GM19193 (cell line): ENCODE measurements around the gene RAPGEF6.

Experiments used
- POLR2A ChIP-seq: IDR thresholded peaks from 4 replicates; pipeline ENCODE4 v1.6.1; 2011; ENCODE audit not compliant: insufficient read depth, insufficient read length; ENCODE audit errors: extremely low read depth

Gene RAPGEF6

DNA sequence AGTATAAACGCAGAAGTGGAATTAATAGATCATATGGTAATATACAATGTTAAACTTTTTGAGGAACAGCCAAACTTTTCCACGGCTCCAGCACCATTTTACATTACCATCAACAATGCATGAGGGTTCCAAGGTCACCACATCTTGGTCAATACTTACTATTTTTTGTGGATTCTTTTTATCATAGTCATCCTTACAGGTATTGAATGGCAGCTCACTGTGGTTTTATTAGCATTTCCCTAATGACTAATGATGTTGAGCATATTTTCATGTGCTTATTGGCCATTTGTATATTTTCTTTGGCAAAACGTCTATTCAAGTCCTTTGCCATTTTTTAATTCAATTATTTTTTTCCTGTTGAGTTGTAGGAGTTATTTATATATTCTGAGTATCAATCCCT is 14.1 kb upstream of the RAPGEF6 start:
- no peak for TF ChIP-seq POLR2A

DNA sequence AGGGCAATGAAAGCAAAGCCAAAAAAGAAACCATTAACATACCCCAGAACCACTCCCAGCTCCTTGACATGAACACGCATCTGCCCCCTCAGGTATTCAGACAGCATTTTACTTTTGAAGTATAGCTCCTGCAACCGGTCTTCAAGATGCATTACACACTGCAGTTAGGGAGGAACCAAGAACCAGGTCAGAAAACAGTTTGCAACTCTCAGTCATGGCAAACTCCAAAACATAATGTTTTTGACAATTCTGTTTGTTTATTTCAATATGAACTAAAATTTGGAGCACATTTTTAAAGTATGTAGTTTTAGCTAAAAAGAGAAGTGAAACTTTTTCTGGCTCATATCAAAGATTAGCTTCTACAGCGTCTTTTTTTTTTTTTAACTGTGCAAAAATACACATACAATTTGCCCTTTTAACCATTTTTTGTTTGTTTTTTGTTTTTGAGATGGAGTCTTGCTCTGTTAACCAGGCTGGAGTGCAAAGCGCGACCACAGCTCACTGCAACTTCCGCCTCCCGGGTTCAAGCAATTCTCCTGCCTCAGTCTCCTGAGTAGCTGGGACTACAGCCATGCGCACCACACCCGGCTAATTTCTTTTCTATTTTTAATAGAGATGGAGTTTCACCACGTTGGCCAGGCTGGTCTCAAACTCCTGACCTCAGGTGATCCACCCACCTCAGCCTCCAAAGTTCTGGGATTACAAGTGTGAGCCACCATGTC is 12.2 kb upstream of the RAPGEF6 start:
- TF ChIP-seq POLR2A: no peak

DNA sequence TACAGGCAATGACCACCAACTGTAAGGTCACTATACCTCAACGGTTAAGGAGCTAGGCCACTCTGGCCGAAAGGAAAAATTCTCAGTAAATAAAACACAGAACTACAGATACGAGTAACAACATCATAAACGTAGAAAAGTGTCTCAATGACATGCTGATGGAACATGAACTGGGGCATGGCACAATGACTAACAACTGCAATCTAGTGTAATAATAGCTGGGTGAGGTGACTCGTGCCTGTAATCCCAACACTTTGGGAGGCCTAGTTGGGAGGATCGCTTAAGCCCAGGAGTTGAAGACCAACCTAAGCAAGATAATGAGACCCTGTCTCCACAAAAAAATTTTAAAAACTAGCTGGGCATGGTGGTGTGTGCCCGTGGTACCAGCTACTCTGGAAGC is 9.8 kb upstream of the RAPGEF6 start:
- TF ChIP-seq POLR2A: no peak

DNA sequence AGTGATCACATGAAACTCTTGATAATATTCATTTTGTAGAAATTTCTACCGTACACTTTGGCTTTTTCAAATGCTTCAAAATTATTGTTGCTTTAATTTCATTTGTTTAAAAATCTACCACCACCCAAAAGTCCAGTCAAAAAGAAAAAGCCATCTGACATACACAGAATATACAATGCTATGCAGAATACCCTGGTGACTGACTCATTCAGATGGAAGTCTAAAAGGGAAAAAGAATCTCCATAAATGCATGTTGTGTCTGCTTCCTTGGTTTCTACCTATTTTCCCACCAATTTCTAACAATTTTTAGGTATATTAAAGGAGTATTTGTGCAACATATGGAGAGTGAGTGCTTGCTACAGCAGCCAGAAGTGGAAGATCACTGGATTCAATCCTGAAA is 9.3 kb upstream of the RAPGEF6 start:
- no peak for TF ChIP-seq POLR2A

DNA sequence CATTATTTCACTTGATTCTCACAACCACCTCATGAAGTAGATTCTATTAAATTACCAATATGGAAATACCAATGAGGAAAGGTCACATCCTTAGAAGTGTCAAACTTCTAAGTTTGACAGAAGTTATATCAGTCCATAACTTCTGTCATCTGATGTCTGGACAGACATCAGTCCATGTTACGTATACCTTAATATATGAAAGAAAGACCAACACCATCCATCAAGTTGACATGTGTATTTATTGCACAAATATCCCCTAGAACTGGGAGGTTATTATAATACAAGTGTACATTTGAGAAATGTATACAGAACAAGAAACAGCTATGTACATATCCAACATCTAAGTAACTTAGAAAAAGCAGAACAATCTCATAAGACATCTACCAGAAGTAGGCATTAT is 6.5 kb upstream of the RAPGEF6 start:
- no peak for TF ChIP-seq POLR2A

DNA sequence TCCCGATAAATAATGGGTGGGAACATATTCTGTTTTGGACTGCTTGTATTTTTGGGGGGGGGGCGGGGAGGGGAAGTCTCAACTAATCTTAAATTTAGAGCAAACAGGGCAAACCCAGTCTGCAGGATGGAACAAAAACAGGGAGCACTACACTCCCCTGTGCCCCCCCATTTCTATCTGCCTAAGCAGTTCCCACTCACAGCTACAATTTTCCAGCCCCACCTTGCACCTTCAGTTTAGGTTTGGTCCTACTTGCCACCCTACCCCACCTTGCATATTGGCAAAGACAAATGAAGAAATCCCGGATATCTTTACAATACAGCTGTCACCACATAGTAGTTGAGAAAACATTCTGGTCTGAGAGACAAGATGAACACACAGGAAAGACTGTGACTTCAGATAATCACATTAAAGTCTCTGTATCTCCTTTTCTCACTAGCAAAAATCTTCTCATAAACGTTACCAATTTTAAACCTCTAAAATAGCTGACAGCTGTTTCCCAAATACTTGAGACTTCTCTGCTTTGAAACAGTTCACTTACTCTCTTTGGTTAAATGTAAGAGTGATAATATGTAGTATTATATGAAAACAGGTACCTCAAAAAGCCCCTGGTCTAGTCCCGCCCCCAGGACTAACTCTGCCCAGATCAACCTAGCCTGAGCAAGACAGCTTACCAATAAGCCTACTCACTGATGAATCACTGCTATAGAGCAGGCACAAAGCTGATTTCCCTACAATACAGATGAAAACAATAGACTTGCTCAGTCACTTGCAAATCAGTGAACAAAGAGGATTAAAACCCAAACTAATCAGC is 5.2 kb upstream of the RAPGEF6 start:
- no peak for TF ChIP-seq POLR2A

DNA sequence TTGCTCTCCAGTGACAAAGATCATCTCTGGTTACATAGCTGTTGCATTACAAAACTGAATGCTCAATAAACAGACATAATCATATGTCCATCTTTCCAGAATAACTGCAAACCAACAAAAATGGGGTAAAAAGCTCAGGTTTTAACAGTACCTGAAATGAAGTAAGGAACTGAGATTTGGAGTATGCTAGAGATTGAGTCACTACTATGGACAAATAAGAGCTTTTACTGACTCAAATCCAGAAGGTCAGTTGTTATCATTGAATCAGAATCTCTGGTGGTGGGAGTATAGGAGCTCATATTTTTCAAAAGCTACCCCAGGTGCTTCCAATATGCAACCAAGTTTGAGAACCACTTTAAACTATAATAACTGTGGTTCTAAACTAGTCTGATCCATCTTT is 4.1 kb upstream of the RAPGEF6 start:
- TF ChIP-seq POLR2A: no peak

DNA sequence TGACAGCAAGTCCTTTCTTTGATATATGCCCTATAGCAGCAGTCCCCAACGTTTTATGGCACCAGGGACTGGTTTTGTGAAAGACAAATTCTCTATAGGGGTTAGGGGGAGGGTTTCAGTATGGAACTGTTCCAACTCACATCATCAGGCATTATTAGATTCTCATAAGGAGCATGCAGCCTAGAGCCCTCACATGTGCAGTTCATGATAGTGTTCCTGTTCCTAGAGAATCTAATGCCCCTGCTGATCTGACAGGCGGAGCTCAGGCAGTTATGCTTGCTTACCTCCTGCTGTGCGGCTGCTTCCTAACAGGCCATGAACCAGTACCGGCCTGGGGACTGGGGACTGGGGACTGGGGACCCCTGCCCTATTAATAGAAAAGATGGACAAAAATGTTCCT is 2.7 kb upstream of the RAPGEF6 start:
- TF ChIP-seq POLR2A: no peak

DNA sequence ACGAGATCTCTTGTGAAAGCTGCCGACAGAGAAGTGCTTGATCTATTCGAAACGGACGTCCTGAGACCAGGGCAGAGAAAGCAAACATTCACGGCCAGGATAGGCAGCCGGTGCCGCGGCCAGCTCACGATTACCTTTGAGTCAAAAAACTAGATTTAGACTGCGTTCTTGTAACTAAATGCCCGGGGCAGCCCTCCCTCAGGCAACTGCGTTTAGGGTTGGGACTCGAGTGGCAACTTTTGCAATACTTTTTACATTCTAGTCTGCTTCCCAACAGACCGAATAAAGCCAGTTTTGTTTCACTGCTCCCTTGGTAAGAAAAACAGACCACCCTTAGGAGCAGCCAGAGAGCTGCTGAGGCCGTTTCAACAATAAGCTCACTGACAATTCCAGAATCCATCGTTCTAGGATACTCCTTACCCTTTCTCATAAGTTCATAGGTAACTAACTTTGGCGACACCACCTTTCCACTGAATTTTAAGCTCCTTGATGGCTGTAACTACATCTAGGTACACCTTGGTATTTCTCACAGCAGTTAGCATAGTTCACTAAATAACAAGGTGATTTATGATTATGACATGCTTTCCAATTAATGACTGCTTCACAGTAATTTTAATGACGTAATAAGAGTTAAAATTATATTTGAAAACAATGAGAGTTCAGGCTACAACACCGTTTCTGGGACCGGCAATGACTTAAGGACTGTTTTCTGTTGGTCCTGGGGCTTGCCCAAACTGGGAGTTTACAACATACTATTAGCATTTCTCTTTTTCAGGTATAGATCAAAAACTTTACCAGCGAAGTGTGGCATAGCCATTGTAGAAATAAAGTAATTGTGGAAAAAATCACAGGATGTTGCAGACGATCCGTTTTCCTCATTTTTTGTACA is 899 bp upstream of the RAPGEF6 start:
- TF ChIP-seq POLR2A: peak; percentile 44

DNA sequence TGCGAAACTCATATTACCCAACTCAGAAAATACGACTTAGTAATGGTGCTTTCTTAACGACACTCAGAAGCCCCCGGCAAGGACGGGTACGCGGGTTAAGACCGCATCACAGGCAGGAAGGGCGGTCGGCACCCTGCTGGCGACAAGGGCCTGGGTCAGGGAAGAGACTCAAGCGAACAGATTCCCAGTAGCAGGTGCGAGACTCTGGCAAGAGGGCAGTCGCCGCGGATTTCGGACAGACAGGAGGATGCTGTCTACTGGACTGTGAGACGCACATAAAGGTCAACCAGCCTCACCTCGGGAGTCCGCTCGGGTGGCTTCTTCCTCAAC is 398 bp downstream of the RAPGEF6 start:
- TF ChIP-seq POLR2A: no peak

DNA sequence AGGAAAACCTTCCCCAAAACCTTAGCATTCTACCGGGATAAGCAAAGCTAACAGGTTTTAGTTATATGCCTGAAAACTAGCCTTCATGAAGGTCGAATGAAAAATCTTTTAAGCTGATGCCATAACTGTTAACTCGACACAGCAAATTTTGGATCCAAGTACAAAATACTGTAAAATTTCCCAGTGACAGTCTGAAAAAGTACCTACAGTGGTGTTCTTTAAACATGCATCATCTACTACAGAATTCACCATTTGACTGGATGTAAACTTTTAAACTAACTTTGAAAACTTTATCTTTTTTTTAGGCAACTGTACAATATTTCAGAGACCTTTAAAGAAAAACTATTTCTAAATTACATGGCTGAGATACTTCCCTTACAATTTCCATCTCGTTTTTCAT is 791 bp downstream of the RAPGEF6 start:
- no peak for TF ChIP-seq POLR2A

DNA sequence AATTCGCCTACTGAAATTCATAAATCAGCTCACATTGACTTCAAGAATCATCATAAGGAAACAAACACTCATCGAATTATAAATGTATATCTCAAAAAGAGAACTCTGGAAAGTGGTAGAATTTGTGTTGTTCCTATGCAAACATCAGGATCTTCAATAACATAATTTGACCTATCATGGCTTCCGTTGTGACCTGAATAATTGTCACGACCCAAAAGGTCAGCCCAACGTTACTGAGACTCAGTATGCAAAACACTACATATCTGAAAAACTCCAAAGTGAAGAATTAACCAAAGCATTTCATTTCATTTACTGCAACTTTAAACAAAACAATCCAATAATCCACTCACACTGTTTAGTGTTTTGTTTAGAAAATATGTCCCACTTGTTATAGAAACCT is 1.2 kb downstream of the RAPGEF6 start:
- no peak for TF ChIP-seq POLR2A

DNA sequence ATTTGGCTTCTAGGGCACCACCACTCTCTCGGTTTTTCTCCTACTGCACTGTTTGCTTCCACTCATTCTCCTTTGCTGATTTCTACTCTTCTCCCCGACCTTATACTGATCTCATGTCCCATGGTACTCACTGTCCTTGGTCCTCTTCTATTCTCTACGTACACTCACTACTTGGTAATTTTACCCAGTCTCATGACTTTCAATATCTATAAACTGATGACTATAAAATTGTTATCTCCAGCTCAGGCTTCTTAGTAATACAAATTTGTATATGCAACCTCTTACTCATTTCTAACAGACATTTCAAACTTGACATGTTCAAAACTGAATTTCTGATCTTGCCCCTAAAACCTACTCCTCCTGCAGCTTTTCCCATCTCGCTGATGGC is 4.1 kb downstream of the RAPGEF6 start:
- no peak for TF ChIP-seq POLR2A

DNA sequence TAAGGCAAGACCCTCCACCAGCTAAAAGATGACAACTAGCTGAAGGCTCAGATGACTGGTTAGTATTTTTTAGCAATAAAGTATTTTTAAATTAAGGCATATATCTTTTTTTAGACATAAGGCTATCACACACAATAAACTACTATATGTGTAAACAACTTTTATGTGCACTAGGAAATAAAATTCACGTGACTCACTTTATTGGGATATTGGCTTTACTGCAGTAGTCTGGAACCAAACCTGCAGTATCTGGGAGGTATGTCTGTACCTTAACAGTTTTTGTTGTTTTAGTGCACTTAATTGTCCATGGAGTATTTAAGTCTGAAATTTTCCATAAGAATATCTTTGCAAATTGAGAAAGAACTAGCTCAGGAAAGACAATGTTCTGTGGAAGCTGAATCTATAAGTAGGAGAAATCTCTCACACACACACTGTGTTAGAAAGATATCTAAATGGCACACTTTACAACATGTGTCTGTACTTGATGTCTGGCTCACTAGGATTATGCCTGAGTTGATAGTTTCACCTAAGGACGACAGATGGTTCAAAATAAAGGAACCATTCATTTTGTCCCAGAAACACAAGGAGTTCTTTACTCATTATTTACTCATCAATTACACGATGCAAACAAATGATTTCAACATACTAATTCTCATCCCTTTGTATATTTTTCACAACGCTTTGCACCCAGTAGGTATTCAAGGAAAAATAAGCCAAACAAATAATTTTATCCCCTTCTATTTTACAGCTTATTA is 4.6 kb downstream of the RAPGEF6 start:
- TF ChIP-seq POLR2A: no peak

DNA sequence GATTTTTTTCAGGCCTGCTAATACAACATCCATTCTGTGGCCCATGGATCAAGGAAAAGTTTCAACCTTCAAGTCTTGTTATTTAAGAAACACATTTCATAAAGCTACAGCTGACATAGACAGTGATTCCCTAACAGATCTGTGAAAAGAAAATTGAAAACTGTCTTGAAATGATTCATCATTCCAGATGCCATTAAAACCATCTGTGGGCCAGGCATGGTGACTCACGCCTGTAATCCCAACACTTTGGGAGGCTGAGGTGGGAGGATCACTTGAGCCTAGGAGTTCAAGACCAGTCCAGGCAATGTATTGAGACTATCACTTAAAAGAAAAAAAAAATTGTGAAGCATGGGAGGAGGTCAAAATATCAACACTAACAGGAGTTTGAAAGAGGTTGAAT is 6.0 kb downstream of the RAPGEF6 start:
- TF ChIP-seq POLR2A: no peak
